ENCODE measurements around the gene INTS11. TPM values are rescaled to one million over a fixed set of nuclear protein-coding genes. Genes with fewer than 3 reads are reported as not detected.

The INTS11 gene
- total RNA-seq, 1 donor from 2014 or later, result 84.8 TPM

GRCh38 chr1:1326075-1326605, 1.7 kb upstream of the INTS11 start:
- Histone ChIP-seq H3K4me1 (ENCODE audit: insufficient read depth, low read length) (peaks cover 19% of the 10 kb centered on the region), H3K36me3 (ENCODE audit: insufficient read depth, low read length) (no peaks in the 10 kb centered on the region), H2AFZ (ENCODE audit: low read depth, low read length) (no peak overlapping the region), H3K27me3 (ENCODE audit: insufficient read depth, low read length) (no peaks in the 10 kb centered on the region), H3K4me2 (ENCODE audit: low read length) (peak overlapping the region; percentile 98), H4K20me1 (ENCODE audit: insufficient read depth, low read length) (peaks cover 57% of the 10 kb centered on the region), H3K27ac (ENCODE audit: low read depth, low read length) (no peak overlapping the region), H3K4me3 (ENCODE audit: insufficient read depth, low read depth, low read length) (no peak overlapping the region), H3K79me2 (ENCODE audit: insufficient read depth, low read length) (peaks cover 54% of the 10 kb centered on the region), H3K9ac (ENCODE audit: low read length) (peak overlapping the region; percentile 87), H3K9me3 (ENCODE audit: insufficient read depth, low read depth, low read length) (no peaks in the 10 kb centered on the region)
- Mint-ChIP-seq H3K9me3 (ENCODE audit: unreplicated experiment) (no peaks in the 10 kb centered on the region), H3K4me1 (ENCODE audit: low read depth, unreplicated experiment) (peaks cover 17% of the 10 kb centered on the region), H3K27ac (ENCODE audit: unreplicated experiment) (no peak overlapping the region), H3K36me3 (ENCODE audit: low read depth, unreplicated experiment) (no peaks in the 10 kb centered on the region), H3K27me3 (ENCODE audit: low read depth, unreplicated experiment) (no peaks in the 10 kb centered on the region), H3K4me3 (ENCODE audit: unreplicated experiment) (peak overlapping the region; percentile 80)
- FAIRE-seq (no peak), DNase-seq (ENCODE audit: low read depth) (no peak)
- TF ChIP-seq EZH2 (IDR thresholded peaks at IDR 0.05; ENCODE audit: insufficient read depth, low read length), result no peak
- no peak for TF ChIP-seq CTCF (IDR thresholded peaks at IDR 0.05; ENCODE audit: insufficient read depth, low read depth, low read length)

GRCh38 chr1:1325288-1326074, 1.0 kb upstream of the INTS11 start:
- H3K4me3 ChIP-seq (ENCODE audit: insufficient read depth, low read depth, low read length), result peak overlapping the region; percentile 72
- no peaks in the 10 kb centered on the region for H3K9me3 Mint-ChIP-seq (ENCODE audit: unreplicated experiment)
- H3K27me3 ChIP-seq (ENCODE audit: insufficient read depth, low read length), result no peaks in the 10 kb centered on the region
- no peak overlapping the region for H3K27ac Mint-ChIP-seq (ENCODE audit: unreplicated experiment)
- peak overlapping the region; percentile 80 for H3K4me3 Mint-ChIP-seq (ENCODE audit: unreplicated experiment)
- TF ChIP-seq CTCF (IDR thresholded peaks at IDR 0.05; ENCODE audit: insufficient read depth, low read depth, low read length) (no peak), EZH2 (IDR thresholded peaks at IDR 0.05; ENCODE audit: insufficient read depth, low read length) (no peak)
- peak overlapping the region; percentile 87 for H3K9ac ChIP-seq (ENCODE audit: low read length)
- H3K27ac ChIP-seq (ENCODE audit: low read depth, low read length), result peak overlapping the region; percentile 31
- peaks cover 61% of the 10 kb centered on the region for H3K79me2 ChIP-seq (ENCODE audit: insufficient read depth, low read length)
- FAIRE-seq, result no peak
- H3K36me3 Mint-ChIP-seq (ENCODE audit: low read depth, unreplicated experiment), result no peaks in the 10 kb centered on the region
- peak overlapping the region; percentile 62 for H2AFZ ChIP-seq (ENCODE audit: low read depth, low read length)
- no peaks in the 10 kb centered on the region for H3K27me3 Mint-ChIP-seq (ENCODE audit: low read depth, unreplicated experiment)
- no peaks in the 10 kb centered on the region for H3K9me3 ChIP-seq (ENCODE audit: insufficient read depth, low read depth, low read length)
- H3K4me1 ChIP-seq (ENCODE audit: insufficient read depth, low read length), result peaks cover 26% of the 10 kb centered on the region
- H3K4me2 ChIP-seq (ENCODE audit: low read length), result peak overlapping the region; percentile 98
- peaks cover 18% of the 10 kb centered on the region for H3K4me1 Mint-ChIP-seq (ENCODE audit: low read depth, unreplicated experiment)
- H4K20me1 ChIP-seq (ENCODE audit: insufficient read depth, low read length), result peaks cover 64% of the 10 kb centered on the region
- DNase-seq (ENCODE audit: low read depth), result no peak
- H3K36me3 ChIP-seq (ENCODE audit: insufficient read depth, low read length), result no peaks in the 10 kb centered on the region

- H3K27me3 ChIP-seq (ENCODE audit: insufficient read depth, low read length), result no peaks in the 10 kb centered on the region
- peak overlapping the region; percentile 94 for H3K9ac ChIP-seq (ENCODE audit: low read length)
- H3K4me2 ChIP-seq (ENCODE audit: low read length), result peak overlapping the region; percentile 83
- no peak for DNase-seq (ENCODE audit: low read depth)
- H3K4me3 ChIP-seq (ENCODE audit: insufficient read depth, low read depth, low read length), result peak overlapping the region; percentile 82
- H2AFZ ChIP-seq (ENCODE audit: low read depth, low read length), result peak overlapping the region; percentile 63
- peak overlapping the region; percentile 70 for H3K4me3 Mint-ChIP-seq (ENCODE audit: unreplicated experiment)
- H3K9me3 ChIP-seq (ENCODE audit: insufficient read depth, low read depth, low read length), result no peaks in the 10 kb centered on the region
- no peaks in the 10 kb centered on the region for H3K27me3 Mint-ChIP-seq (ENCODE audit: low read depth, unreplicated experiment)
- FAIRE-seq, result no peak
- H4K20me1 ChIP-seq (ENCODE audit: insufficient read depth, low read length), result peaks cover 67% of the 10 kb centered on the region
- no peaks in the 10 kb centered on the region for H3K9me3 Mint-ChIP-seq (ENCODE audit: unreplicated experiment)
- H3K79me2 ChIP-seq (ENCODE audit: insufficient read depth, low read length), result peaks cover 74% of the 10 kb centered on the region
- TF ChIP-seq CTCF (IDR thresholded peaks at IDR 0.05; ENCODE audit: insufficient read depth, low read depth, low read length), result no peak
- H3K27ac Mint-ChIP-seq (ENCODE audit: unreplicated experiment), result no peak overlapping the region
- peaks cover 18% of the 10 kb centered on the region for H3K4me1 Mint-ChIP-seq (ENCODE audit: low read depth, unreplicated experiment)
- peaks cover 28% of the 10 kb centered on the region for H3K4me1 ChIP-seq (ENCODE audit: insufficient read depth, low read length)
- H3K36me3 Mint-ChIP-seq (ENCODE audit: low read depth, unreplicated experiment), result peaks cover 4% of the 10 kb centered on the region
- H3K36me3 ChIP-seq (ENCODE audit: insufficient read depth, low read length), result no peaks in the 10 kb centered on the region
- H3K27ac ChIP-seq (ENCODE audit: low read depth, low read length), result peak overlapping the region; percentile 77
Measured at GRCh38 chr1:1324084-1324523, 356 bp downstream of the INTS11 start.

Data from astrocyte (in vitro differentiated cells and primary cell).